H1 (cell line): ENCODE data around the gene NELFA. TPM values are rescaled to one million over a fixed set of nuclear protein-coding genes. Genes with fewer than 3 reads are reported as not detected.

Experiments
- CTCF ChIA-PET: fragments of 300-600 bp; sonication (Branson Sonifier 250); formaldehyde crosslinking; loops from one replicate; lab custom pipeline; 2021; ENCODE audit not compliant: partially characterized antibody; lab: Charles Lee
- POLR2A ChIA-PET: fragments of 300-600 bp; sonication (Branson Sonifier 250); formaldehyde crosslinking; loops from one replicate; lab custom pipeline; 2021; ENCODE audit warnings: inconsistent platforms; ENCODE audit not compliant: partially characterized antibody; lab: Charles Lee
- DNase-seq, 2 experiments: peaks; one replicate each; pipeline versions ENCODE4 v3.0.0 to v3.0.0-alpha.2; 2010 to 2022; ENCODE audit warnings: low spot score in 2 of 2, low read depth in 1 of 2, mixed read lengths in 1 of 2
- FAIRE-seq: peaks from 2 replicates; lab custom pipeline; 2011; peaks lifted over from hg19 to GRCh38; lab: Jason Lieb, UNC
- H2AFZ ChIP-seq: 2 replicates; pipeline ENCODE4 v1.8.1; 2012; ENCODE audit warnings: low read length, inconsistent platforms
- H2AK5ac ChIP-seq: 2 replicates; pipeline ENCODE4 v1.6.1; 2013; ENCODE audit warnings: low read depth, low read length
- H2BK120ac ChIP-seq: replicated peaks from 2 replicates; pipeline ENCODE3; 2013; ENCODE audit warnings: low read depth, low read length, inconsistent platforms
- H2BK12ac ChIP-seq: 2 replicates; pipeline ENCODE4 v1.6.1; 2013; ENCODE audit warnings: low read depth, low read length
- H2BK15ac ChIP-seq: 2 replicates; pipeline ENCODE4 v1.6.1; 2013; ENCODE audit warnings: low read length
- H2BK20ac ChIP-seq: 2 replicates; pipeline ENCODE4 v1.6.1; 2013; ENCODE audit warnings: low read length
- H2BK5ac ChIP-seq: 2 replicates; pipeline ENCODE4 v1.6.1; 2013; ENCODE audit warnings: low read depth, low read length
- H3K14ac ChIP-seq: 2 replicates; pipeline ENCODE4 v1.6.1; 2013; ENCODE audit warnings: inconsistent platforms; ENCODE audit not compliant: insufficient read length
- H3K18ac ChIP-seq: 2 replicates; pipeline ENCODE4 v1.6.1; 2013; ENCODE audit warnings: low read length; ENCODE audit errors: extremely low read depth
- H3K23ac ChIP-seq: 2 replicates; pipeline ENCODE4 v1.6.1; 2013; ENCODE audit warnings: inconsistent platforms; ENCODE audit not compliant: insufficient read length
- H3K23me2 ChIP-seq: 2 replicates; pipeline ENCODE4 v1.6.1; 2013; ENCODE audit warnings: low read depth, low read length
- H3K27ac ChIP-seq: 2 replicates; pipeline ENCODE4 v1.6.1; 2011; ENCODE audit warnings: low read depth, low read length, inconsistent platforms
- H3K27me3 ChIP-seq, 4 experiments: replicated peaks in 1 of 4; 1 replicate in 1 of 4; 2 replicates in 3 of 4; pipeline versions ENCODE4 v1.6.1 to v1.8.1; 2011 to 2013; ENCODE audit warnings: low read length in 3 of 4, mild to moderate bottlenecking in 3 of 4, inconsistent platforms in 2 of 4, mixed read lengths in 2 of 4, moderate library complexity in 1 of 4; ENCODE audit not compliant: control insufficient read depth in 3 of 4, insufficient read depth in 3 of 4; ENCODE audit errors: extremely low read depth in 1 of 4
- H3K36me3 ChIP-seq, 4 experiments: 2 replicates each; pipeline versions ENCODE4 v1.6.1 to v1.8.1; 2011 to 2013; ENCODE audit warnings: mild to moderate bottlenecking in 4 of 4, low read length in 3 of 4, moderate library complexity in 2 of 4, control low read depth in 1 of 4, inconsistent platforms in 1 of 4; ENCODE audit not compliant: insufficient read depth in 4 of 4, control insufficient read depth in 2 of 4
- H3K4ac ChIP-seq: replicated peaks from 2 replicates; pipeline ENCODE3; 2013; ENCODE audit warnings: low read length, low read depth, mixed read lengths, inconsistent platforms; ENCODE audit not compliant: insufficient read length
- H3K4me1 ChIP-seq, 4 experiments: replicated peaks in 1 of 4; 1 replicate in 1 of 4; 2 replicates in 3 of 4; pipeline versions ENCODE4 v1.6.1 to v1.8.1; 2011 to 2013; ENCODE audit warnings: low read length in 3 of 4, inconsistent platforms in 2 of 4, mixed read lengths in 1 of 4; ENCODE audit not compliant: insufficient read depth in 4 of 4, control insufficient read depth in 3 of 4
- H3K4me2 ChIP-seq, 2 experiments: 2 replicates each; pipeline versions ENCODE4 v1.6.1 to v1.8.1; 2011 to 2013; ENCODE audit warnings: low read depth in 2 of 2, low read length in 2 of 2, control low read depth in 1 of 2, inconsistent platforms in 1 of 2, mild to moderate bottlenecking in 1 of 2; ENCODE audit not compliant: insufficient read depth in 1 of 2
- H3K4me3 ChIP-seq, 4 experiments: fragments of 200-600, 300-600 bp in 1 of 4; sonication (generic), shearing (Covaris generic), sonication (Bioruptor Twin) in 1 of 4; 2 replicates each; pipeline versions ENCODE4 v1.5.1 to v1.8.1; 2011 to 2016; ENCODE audit warnings: low read length in 4 of 4, low read depth in 3 of 4, control low read depth in 2 of 4, inconsistent platforms in 2 of 4, mild to moderate bottlenecking in 2 of 4, mixed read lengths in 1 of 4, moderate library complexity in 1 of 4; ENCODE audit not compliant: insufficient read depth in 2 of 4; ENCODE audit errors: extremely low read depth in 1 of 4
- H3K56ac ChIP-seq: replicated peaks from 2 replicates; pipeline ENCODE3; 2013; ENCODE audit warnings: low read depth, mild to moderate bottlenecking, mixed read lengths, low read length, inconsistent platforms; ENCODE audit not compliant: insufficient read length
- H3K79me1 ChIP-seq: 2 replicates; pipeline ENCODE4 v1.6.1; 2013; ENCODE audit warnings: low read depth, low read length, control low read depth
- H3K79me2 ChIP-seq, 2 experiments: 2 replicates each; pipeline versions ENCODE4 v1.6.1 to v1.8.1; 2012 to 2013; ENCODE audit warnings: low read length in 2 of 2, mild to moderate bottlenecking in 2 of 2, inconsistent platforms in 1 of 2; ENCODE audit not compliant: insufficient read depth in 2 of 2, control insufficient read depth in 1 of 2
- H3K9ac ChIP-seq, 4 experiments: replicated peaks in 1 of 4; 1 replicate in 1 of 4; 2 replicates in 3 of 4; pipeline versions ENCODE4 v1.6.1 to v1.8.1; 2011 to 2013; ENCODE audit warnings: low read depth in 3 of 4, low read length in 3 of 4, control low read depth in 2 of 4, mild to moderate bottlenecking in 2 of 4, moderate library complexity in 2 of 4, inconsistent platforms in 1 of 4; ENCODE audit errors: extremely low read depth in 1 of 4
- H3K9me3 ChIP-seq, 2 experiments: 2 replicates each; pipeline versions ENCODE4 v1.6.1 to v1.8.1; 2012 to 2013; ENCODE audit warnings: mild to moderate bottlenecking in 2 of 2, moderate library complexity in 2 of 2, control low read depth in 1 of 2, inconsistent platforms in 1 of 2, low read depth in 1 of 2, low read length in 1 of 2, mixed read lengths in 1 of 2; ENCODE audit not compliant: insufficient read depth in 2 of 2
- H4K20me1 ChIP-seq, 2 experiments: replicated peaks in 1 of 2; 2 replicates each; pipeline versions ENCODE3 to v1.8.1; 2011 to 2013; ENCODE audit warnings: inconsistent platforms in 2 of 2, low read length in 2 of 2, mild to moderate bottlenecking in 1 of 2; ENCODE audit not compliant: insufficient read depth in 2 of 2, control insufficient read depth in 1 of 2
- H4K5ac ChIP-seq: 2 replicates; pipeline ENCODE4 v1.6.1; 2013; ENCODE audit warnings: low read length, low read depth, mixed read lengths, inconsistent platforms; ENCODE audit not compliant: insufficient read length
- H4K8ac ChIP-seq: 2 replicates; pipeline ENCODE4 v1.8.0; 2013; ENCODE audit warnings: mild to moderate bottlenecking, moderate library complexity, low read length, inconsistent platforms; ENCODE audit not compliant: insufficient read depth; ENCODE audit errors: extremely low read depth
- H4K91ac ChIP-seq: replicated peaks from 2 replicates; pipeline ENCODE3; 2013; ENCODE audit warnings: low read length, mixed read lengths, inconsistent platforms; ENCODE audit not compliant: insufficient read length
- BCL11A ChIP-seq, 2 experiments: IDR thresholded peaks; one replicate each; pipeline ENCODE4 v1.6.1; 2011; ENCODE audit warnings: low read depth in 2 of 2, low read length in 2 of 2, mild to moderate bottlenecking in 2 of 2
- CREB1 ChIP-seq: IDR thresholded peaks from 2 replicates; pipeline ENCODE4 v1.6.1; 2012; ENCODE audit warnings: inconsistent platforms
- CTBP2 ChIP-seq: IDR thresholded peaks from 2 replicates; pipeline ENCODE4 v1.7.0; 2011; ENCODE audit warnings: borderline replicate concordance, mild to moderate bottlenecking, moderate library complexity, mixed read lengths, low read length; ENCODE audit not compliant: insufficient read depth, insufficient read length
- MAX ChIP-seq: IDR thresholded peaks from 2 replicates; pipeline ENCODE4 v1.6.1; 2012; ENCODE audit warnings: inconsistent platforms
- POU5F1 ChIP-seq: IDR thresholded peaks from 2 replicates; pipeline ENCODE4 v1.6.1; 2011; ENCODE audit warnings: low read depth, mild to moderate bottlenecking, low read length, moderate library complexity
- RXRA ChIP-seq: IDR thresholded peaks from 2 replicates; pipeline ENCODE4 v1.6.1; 2011; ENCODE audit warnings: low read depth, mild to moderate bottlenecking, low read length, moderate library complexity; ENCODE audit not compliant: insufficient read depth
- SIX5 ChIP-seq: IDR thresholded peaks from 2 replicates; pipeline ENCODE4 v1.6.1; 2011; ENCODE audit warnings: mild to moderate bottlenecking, low read depth, low read length
- TAF1 ChIP-seq: IDR thresholded peaks from 2 replicates; pipeline ENCODE4 v1.6.1; 2011; ENCODE audit warnings: mild to moderate bottlenecking, low read depth, low read length
- TAF7 ChIP-seq: optimal IDR thresholded peaks from 2 replicates; pipeline ENCODE3; 2011; ENCODE audit warnings: low read depth, mild to moderate bottlenecking, inconsistent platforms, low read length, moderate library complexity, borderline replicate concordance
- WGBS, 2 experiments: shearing (Covaris generic) in 1 of 2; methylation state at CpG; one replicate each; pipeline versions ENCODE4 v1.1.6 to v1.1.7; 2013 to 2015; ENCODE audit warnings: low lambda C conversion rate in 2 of 2, mixed read lengths in 2 of 2, inconsistent platforms in 1 of 2, low coverage in 1 of 2, missing lambda C conversion rate in 1 of 2; ENCODE audit not compliant: insufficient replicate concordance in 2 of 2, insufficient coverage in 1 of 2, insufficient read length in 1 of 2; ENCODE audit errors: extremely low coverage in 1 of 2, missing lambda C conversion rate in 1 of 2; 5-methylcytosine and 5-hydroxymethylcytosine counted together
- polyA plus RNA-seq, 7 experiments: library from polyadenylated mRNA; depleted of rRNA in 3 of 7; stranded (reverse) in 5 of 7; unstranded in 2 of 7; fragments of >200 nt in 5 of 7; fragments of 200-250 nt in 2 of 7; gene quantifications; 1 replicate in 5 of 7; 2 replicates in 1 of 7; 4 replicates in 1 of 7; pipeline versions ENCODE4 v1.2.1 to v1.2.3, GENCODE V29; 2011 to 2013; ENCODE audit warnings: missing spikeins in 2 of 7, mixed read lengths in 2 of 7
- total RNA-seq: library from RNA; stranded (reverse); fragmentation: NEBNext Ultra II Directional; extraction: Animal tissue kit (Norgen Biotek cat#: 25700); gene quantifications from 2 replicates; pipeline ENCODE4 v1.2.1, GENCODE V29; 2021

Gene NELFA
- total and polyA plus RNA-seq, 2 of the 8 experiments (the other 6 are each of a cell fraction or from before 2014, with no cell fraction given), result 41.8 to 57.5 TPM

- no peak overlapping the region for H3K23ac ChIP-seq
- no peaks in the 10 kb centered on the region; the same call in 1 of the 2 replicates for H3K23me2 ChIP-seq
- 8% methylated on average over 34 of the region's 57 CpGs; no CpG with 5 or more reads in 1 of the 2 experiments for WGBS, 2 experiments
- H3K27me3 ChIP-seq, result peaks cover 0 to 3% (median 0%) of the 10 kb centered on the region in 4 experiments; a peak in 1 of 7 replicates
- no peak overlapping the region for H2BK15ac ChIP-seq
- H3K4ac ChIP-seq, result no peak overlapping the region
- H4K91ac ChIP-seq, result no peak overlapping the region
- H2AK5ac ChIP-seq, result no peak overlapping the region
- H3K36me3 ChIP-seq, result peaks cover 0 to 13% (median 3%) of the 10 kb centered on the region in 4 experiments; a peak in 4 of 8 replicates
- peaks cover 30 to 53% of the 10 kb centered on the region in 2 experiments for H3K79me2 ChIP-seq
- no peak for FAIRE-seq
- H2BK120ac ChIP-seq, result no peak overlapping the region
- no peak for DNase-seq
- no peak overlapping the region; the same call in 1 of the 2 replicates for H2BK12ac ChIP-seq
- H3K79me1 ChIP-seq, result peaks cover 14% of the 10 kb centered on the region
- H4K20me1 ChIP-seq, result peaks cover 10 to 17% of the 10 kb centered on the region in 2 experiments
- no peak overlapping the region for H3K14ac ChIP-seq
- H3K27ac ChIP-seq, result no peak overlapping the region
- no peak overlapping the region for H3K18ac ChIP-seq
- H3K9ac ChIP-seq, result peak overlapping the region; percentile 93 to 99 (median 96)
- H2BK20ac ChIP-seq, result no peak overlapping the region
- ChIA-PET CTCF (interaction anchor here (1.2 to 2.4 kb wide), 4 partner anchors 12 to 179 kb away, joined by 3 to 9 read pairs (median 4); no protein-coding TSS in a partner anchor), POLR2A (interaction anchor here (1.2 to 1.9 kb wide), 4 partner anchors 15 to 458 kb away, joined by 3 to 6 read pairs (median 4); no protein-coding TSS in a partner anchor)
- peak overlapping the region; percentile 100; the same call in 1 of the 2 replicates for H4K8ac ChIP-seq
- no peak overlapping the region for H3K56ac ChIP-seq
- peak overlapping the region; percentile 89 to 98 (median 94) for H3K4me3 ChIP-seq
- peak overlapping the region; percentile 40 to 75 for H3K4me2 ChIP-seq
- H3K9me3 ChIP-seq, result no peaks in the 10 kb centered on the region
- H3K4me1 ChIP-seq, result peaks cover 0 to 3% (median 0%) of the 10 kb centered on the region in 4 experiments; a peak in 2 of 7 replicates
- no peak overlapping the region for H4K5ac ChIP-seq
- no peak overlapping the region for H2AFZ ChIP-seq
- peak overlapping the region; percentile 99; the same call in 1 of the 2 replicates for H2BK5ac ChIP-seq
- TF ChIP-seq BCL11A (IDR thresholded peaks at IDR 0.05; ENCODE audit: low read depth in 2 of 2, low read length in 2 of 2), result no peak
- TF ChIP-seq CTBP2, result no peak
- no peak for TF ChIP-seq RXRA
- TF ChIP-seq CREB1, result no peak
- TF ChIP-seq MAX, result no peak
- TF ChIP-seq TAF7, result no peak
- no peak for TF ChIP-seq POU5F1
- no peak for TF ChIP-seq SIX5
- no peak for TF ChIP-seq TAF1
These were observed 737 bp downstream of the NELFA start for GRCh38 chr4:2007804-2008670.
